Adrenal gland (tissue), 12 donors: ENCODE measurements around the gene AKAP1. TPM values are rescaled to one million over a fixed set of nuclear protein-coding genes. Genes with fewer than 3 reads are reported as not detected.
A peak's percentile ranks its signal among the peaks of the same experiment; 100 is the strongest.

Experiments
- DNase-seq, 7 donors: peaks; one replicate each; pipeline ENCODE4 v3.0.0-alpha.2; 2019 to 2020
- H3K27ac ChIP-seq, 5 donors: fragments of 200-600 bp; sonication (generic) in 4 of 5; 1 replicate in 3 of 5; 2 replicates in 2 of 5; pipeline versions ENCODE4 v1.5.1 to v1.8.0; 2016 to 2020; ENCODE audit warnings: mild to moderate bottlenecking in 1 of 5
- H3K27me3 ChIP-seq: fragments of 200-600 bp; 2 replicates; pipeline ENCODE4 v1.8.0; 2021
- H3K36me3 ChIP-seq, 2 donors: fragments of 200-600 bp; replicated peaks in 1 of 2; 1 replicate in 1 of 2; 2 replicates in 1 of 2; pipeline versions ENCODE4 v1.5.1 to v1.8.0; 2018 to 2022
- H3K4me1 ChIP-seq, 2 donors: fragments of 200-600 bp; replicated peaks in 1 of 2; 1 replicate in 1 of 2; 2 replicates in 1 of 2; pipeline versions ENCODE4 v1.5.1 to v1.8.0; 2018 to 2021
- H3K4me3 ChIP-seq, 4 donors: fragments of 200-600 bp; sonication (generic) in 3 of 4; one replicate each; pipeline ENCODE4 v1.5.1; 2016 to 2018
- H3K9me3 ChIP-seq, 3 donors: fragments of 200-600 bp; sonication (generic) in 1 of 3; replicated peaks in 1 of 3; 1 replicate in 2 of 3; 2 replicates in 1 of 3; pipeline versions ENCODE4 v1.5.1 to v1.8.0; 2016 to 2021
- CTCF ChIP-seq, 6 experiments: fragments of 450-650 bp in 4 of 6; fragments of 200-600 bp in 2 of 6; sonication (generic) in 1 of 6; IDR thresholded peaks; 1 replicate in 5 of 6; 2 replicates in 1 of 6; pipeline versions ENCODE4 v1.5.1 to v1.8.0; 2016 to 2021; ENCODE audit warnings: antibody characterized with exemption in 6 of 6, mild to moderate bottlenecking in 2 of 6, moderate library complexity in 1 of 6
- POLR2A ChIP-seq, 2 donors: fragments of 450-650 bp; IDR thresholded peaks; one replicate each; pipeline ENCODE4 v1.6.1; 2017; ENCODE audit warnings: antibody characterized with exemption in 2 of 2, mild to moderate bottlenecking in 2 of 2, moderate library complexity in 1 of 2
- WGBS, 4 donors: extraction: QIAGEN DNeasy Blood & Tissue Kit in 2 of 4; methylation state at CpG; one replicate each; pipeline versions ENCODE4 v1.1.5 to v1.1.7; 2013 to 2017; 5-methylcytosine and 5-hydroxymethylcytosine counted together
- intact Hi-C, 2 donors: fragments of 100-400 bp; cut with DNase I; formaldehyde crosslinking; loops; one replicate each; pipeline versions ENCODE4 v1.14.1 to v1.15.0; 2022 to 2023
- polyA plus RNA-seq, 3 donors: library from polyadenylated mRNA; stranded (reverse); fragments of 200-250 nt in 2 of 3; fragments of 350-450 nt in 1 of 3; fragmentation: Illumina TruSeq in 1 of 3; extraction: RNeasy Lipid Tissue Mini Kit (QIAGEN cat#74804) in 1 of 3; gene quantifications; one replicate each; pipeline ENCODE4 v1.2.3, GENCODE V29; 2013 to 2014
- total RNA-seq, 9 donors: library from RNA; depleted of rRNA in 4 of 9; stranded (reverse); fragments of >200 nt in 4 of 9; fragments of 120-200 nt in 1 of 9; fragmentation: NEBNext Ultra II Directional in 1 of 9; extraction: Animal tissue kit (Norgen Biotek cat#: 25700) in 1 of 9; gene quantifications; one replicate each; pipeline versions ENCODE4 v1.1.0 to v1.2.4, GENCODE V29; 2013 to 2023
- donor health status: healthy with polysubstance abuse.
- donor health status: Bipolar disorder and iron deficiency.
- donor health status: DM: yes; HTN: yes; CAD: no.
- donor health status: DM: no; HTN: no; CAD: no.
- donor health status: DM: no; HTN: no; CAD: no.
- donor health status: DM: yes; HTN: yes; CAD: no.

AKAP1 gene
- total and polyA plus RNA-seq, 12 donors, result 14.0 to 259 (median 29.4) TPM

DNA sequence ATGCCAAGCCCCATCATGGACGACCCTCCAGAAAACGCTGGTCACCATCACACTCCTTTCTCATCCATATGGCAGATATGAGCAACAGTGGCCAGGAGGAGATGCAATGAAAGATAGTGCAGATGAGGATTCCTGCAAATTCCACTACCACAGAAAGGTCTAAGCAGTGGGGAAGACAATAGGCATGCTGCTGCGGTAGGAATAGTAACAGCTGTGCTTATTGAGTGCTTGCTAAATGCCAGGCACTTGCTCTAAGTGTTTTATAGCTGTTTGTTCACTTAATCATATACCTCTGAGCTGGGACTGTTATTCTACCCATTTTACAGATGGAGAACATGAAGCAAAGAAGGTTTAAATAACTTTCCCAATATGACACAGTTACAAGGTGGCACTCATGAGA, 46.6 kb upstream of the AKAP1 start:
- H3K27me3 ChIP-seq, result no peaks in the 10 kb centered on the region
- no peaks in the 10 kb centered on the region for H3K4me1 ChIP-seq
- no peak overlapping the region for H3K27ac ChIP-seq
- no peak for DNase-seq
- TF ChIP-seq POLR2A (IDR thresholded peaks at IDR 0.05) (no peak), CTCF (IDR thresholded peaks at IDR 0.05) (no peak)
- no peaks in the 10 kb centered on the region for H3K9me3 ChIP-seq
- intact Hi-C loops, result no loop called here
- no peak overlapping the region for H3K4me3 ChIP-seq
- WGBS, 4 donors, result 67 to 75% (median 72%) methylated on average over 3 of the region's 3 CpGs
- H3K36me3 ChIP-seq, result no peaks in the 10 kb centered on the region

DNA sequence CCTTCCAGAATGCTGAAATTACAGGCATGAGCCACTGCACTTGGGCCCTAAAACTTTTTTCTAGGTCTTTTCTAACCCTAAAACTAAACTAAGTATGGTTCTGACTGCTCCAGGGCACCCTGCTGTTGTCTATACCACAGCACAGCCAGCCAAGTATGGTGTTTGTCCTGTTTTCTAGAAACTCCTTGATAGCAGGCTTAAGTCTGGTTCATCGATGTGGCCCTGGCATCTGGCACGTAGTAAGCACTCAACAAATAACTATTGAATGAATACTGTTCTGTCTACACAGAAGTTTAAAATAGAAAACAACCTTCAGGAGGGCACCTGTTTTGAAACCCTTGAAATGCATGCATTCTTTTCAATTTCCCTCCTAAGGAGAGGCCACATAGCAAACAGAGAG, 44.5 kb upstream of the AKAP1 start:
- no peaks in the 10 kb centered on the region for H3K9me3 ChIP-seq
- no peak for DNase-seq
- H3K4me1 ChIP-seq, result peaks cover 3 to 5% of the 10 kb centered on the region in 2 donors
- H3K36me3 ChIP-seq, result no peaks in the 10 kb centered on the region
- WGBS, 4 donors, result 82 to 90% (median 88%) methylated on average over 2 of the region's 2 CpGs
- no peak overlapping the region for H3K27ac ChIP-seq
- no peak for TF ChIP-seq CTCF (IDR thresholded peaks at IDR 0.05)
- no peak for TF ChIP-seq POLR2A (IDR thresholded peaks at IDR 0.05)
- H3K27me3 ChIP-seq, result peaks cover 7% of the 10 kb centered on the region
- H3K4me3 ChIP-seq, result no peak overlapping the region
- intact Hi-C loops, result no loop called here

- Histone ChIP-seq H3K4me1 (peaks cover 7 to 13% of the 10 kb centered on the region in 2 donors), H3K4me3 (no peak overlapping the region), H3K9me3 (no peaks in the 10 kb centered on the region), H3K27ac (no peak overlapping the region), H3K27me3 (peaks cover 7% of the 10 kb centered on the region), H3K36me3 (no peaks in the 10 kb centered on the region)
- DNase-seq, result peak in 3 of 7 donors; percentile 39 to 43 (median 39)
- 59 to 70% (median 64%) methylated on average over 4 of the region's 4 CpGs for WGBS, 4 donors
- intact Hi-C loops, result no loop called here
- no peak for TF ChIP-seq POLR2A (IDR thresholded peaks at IDR 0.05)
- no peak for TF ChIP-seq CTCF (IDR thresholded peaks at IDR 0.05)
Measured at GRCh38 chr17:57043276-57043675, 41.8 kb upstream of the AKAP1 start.

GRCh38 chr17:57044976-57045867, 39.8 kb upstream of the AKAP1 start:
- H3K36me3 ChIP-seq, result no peaks in the 10 kb centered on the region
- TF ChIP-seq CTCF (IDR thresholded peaks at IDR 0.05) (no peak), POLR2A (IDR thresholded peaks at IDR 0.05) (no peak)
- H3K4me1 ChIP-seq, result peaks cover 7 to 13% of the 10 kb centered on the region in 2 donors
- H3K27me3 ChIP-seq, result peaks cover 7% of the 10 kb centered on the region
- H3K4me3 ChIP-seq, result peak overlapping the region in 1 of 4 donors; percentile 51
- DNase-seq, result no peak
- H3K27ac ChIP-seq, result no peak overlapping the region
- no peaks in the 10 kb centered on the region for H3K9me3 ChIP-seq
- intact Hi-C loops, result no loop called here
- WGBS, 4 donors, result 22 to 43% (median 35%) methylated on average over 26 to 49 of the region's 49 CpGs
